ENCODE results near the gene ELOA2.
A peak's percentile ranks its signal among the peaks of the same experiment; 100 is the strongest.
"Not testable (repeated sequence)": the region's sequence is repeated elsewhere in the genome, so short reads cannot be mapped to it uniquely, and the experiment has no call there.

The ELOA2 gene, protein sequence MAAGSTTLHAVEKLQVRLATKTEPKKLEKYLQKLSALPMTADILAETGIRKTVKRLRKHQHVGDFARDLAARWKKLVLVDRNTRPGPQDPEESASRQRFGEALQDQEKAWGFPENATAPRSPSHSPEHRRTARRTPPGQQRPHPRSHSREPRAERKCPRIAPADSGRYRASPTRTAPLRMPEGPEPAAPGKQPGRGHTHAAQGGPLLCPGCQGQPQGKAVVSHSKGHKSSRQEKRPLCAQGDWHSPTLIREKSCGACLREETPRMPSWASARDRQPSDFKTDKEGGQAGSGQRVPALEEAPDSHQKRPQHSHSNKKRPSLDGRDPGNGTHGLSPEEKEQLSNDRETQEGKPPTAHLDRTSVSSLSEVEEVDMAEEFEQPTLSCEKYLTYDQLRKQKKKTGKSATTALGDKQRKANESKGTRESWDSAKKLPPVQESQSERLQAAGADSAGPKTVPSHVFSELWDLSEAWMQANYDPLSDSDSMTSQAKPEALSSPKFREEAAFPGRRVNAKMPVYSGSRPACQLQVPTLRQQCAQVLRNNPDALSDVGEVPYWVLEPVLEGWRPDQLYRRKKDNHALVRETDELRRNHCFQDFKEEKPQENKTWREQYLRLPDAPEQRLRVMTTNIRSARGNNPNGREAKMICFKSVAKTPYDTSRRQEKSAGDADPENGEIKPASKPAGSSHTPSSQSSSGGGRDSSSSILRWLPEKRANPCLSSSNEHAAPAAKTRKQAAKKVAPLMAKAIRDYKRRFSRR

GRCh38 chr18:47035156-47035671, at the start of gene ELOA2:
Gene ELOA2, minus strand, starts transcription at chr18:47035621. Its CDS starts 357 bp downstream, at chr18:47035264.
- no peak for DNase-seq (ENCODE audit: low spot score)

DNA sequence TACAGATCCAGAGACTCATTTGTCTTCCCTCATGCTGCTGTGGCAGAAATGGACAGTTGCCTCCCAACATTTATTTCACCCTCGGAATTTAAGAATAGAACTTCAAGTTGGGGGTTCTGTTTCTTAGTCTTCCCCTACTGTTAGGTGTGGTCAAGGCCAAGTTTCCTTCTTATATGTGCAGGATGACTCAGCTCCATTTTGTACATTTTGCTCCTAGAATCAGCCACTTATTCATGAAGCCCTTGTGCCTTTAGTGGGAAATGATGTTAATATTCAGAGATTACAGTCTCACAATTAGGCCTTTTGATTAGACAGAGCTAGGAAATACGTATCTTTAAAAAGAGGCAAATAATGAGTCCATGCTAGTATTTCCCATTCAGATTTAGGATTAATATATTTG, 46.2 kb upstream of the ELOA2 start:
- DNase-seq (ENCODE audit: low spot score): no peak

GRCh38 chr18:47080872-47081271, 45.5 kb upstream of the ELOA2 start:
- DNase-seq (ENCODE audit: low spot score): no peak

- DNase-seq (ENCODE audit: low spot score): no peak
Observed at GRCh38 chr18:47077111-47077510, 41.7 kb upstream of the ELOA2 start.

GRCh38 chr18:47075098-47075883, 39.9 kb upstream of the ELOA2 start:
- peak; percentile 64 for DNase-seq (ENCODE audit: low spot score)

DNA sequence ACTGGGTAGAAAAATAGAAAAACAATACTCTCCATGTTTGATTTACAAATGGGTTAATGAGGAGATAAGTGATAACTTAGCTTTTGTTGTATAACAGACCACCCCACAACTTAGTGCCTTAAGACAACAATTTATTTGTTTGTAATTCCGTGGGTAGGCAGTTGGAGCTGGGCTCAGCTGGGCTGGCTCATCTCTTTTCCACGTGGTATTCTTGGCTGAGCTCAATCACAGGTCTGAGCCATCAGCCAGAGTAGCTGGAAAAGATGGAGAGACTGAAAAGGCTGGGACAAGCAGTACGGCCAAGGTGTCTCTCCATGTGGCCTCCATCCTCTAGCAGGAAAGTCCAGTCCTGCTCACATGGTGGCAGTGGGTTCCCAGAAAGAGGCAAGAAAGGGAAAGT, 32.2 kb upstream of the ELOA2 start:
- DNase-seq (ENCODE audit: low spot score): no peak

GRCh38 chr18:47063096-47063495, 27.7 kb upstream of the ELOA2 start:
- DNase-seq (ENCODE audit: low spot score): no peak

GRCh38 chr18:47062471-47062870, 27.1 kb upstream of the ELOA2 start:
- no peak for DNase-seq (ENCODE audit: low spot score)

DNA sequence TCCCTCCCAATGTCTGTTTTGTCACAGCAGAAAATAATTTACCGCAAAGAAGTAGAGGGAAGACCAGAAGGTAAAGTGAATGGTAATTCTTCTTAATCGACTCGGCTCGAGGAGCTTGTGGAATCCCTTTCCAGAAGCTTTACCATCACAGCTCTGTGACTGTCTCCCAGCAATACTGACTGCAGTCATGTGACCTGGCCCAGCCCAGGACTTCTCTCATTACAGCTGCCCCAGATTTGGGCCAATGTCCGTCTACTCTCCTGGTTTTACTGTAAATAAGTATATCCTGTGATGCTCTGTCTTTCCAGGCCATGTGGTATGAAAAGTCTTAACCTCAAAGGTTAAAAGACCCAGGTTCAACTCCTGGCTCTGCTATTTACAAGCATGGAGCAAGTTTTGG, 18.9 kb upstream of the ELOA2 start:
- no peak for DNase-seq (ENCODE audit: low spot score)

- peak; percentile 22 for DNase-seq (ENCODE audit: low spot score)
Observed at GRCh38 chr18:47050468-47050867, 15.0 kb upstream of the ELOA2 start.

GRCh38 chr18:47040982-47041381, 5.6 kb upstream of the ELOA2 start:
- DNase-seq (ENCODE audit: low spot score): no peak

GRCh38 chr18:47036927-47037578, 1.6 kb upstream of the ELOA2 start:
- DNase-seq (ENCODE audit: low spot score): no peak

GRCh38 chr18:47036298-47036874, 965 bp upstream of the ELOA2 start:
- no peak for DNase-seq (ENCODE audit: low spot score)

GRCh38 chr18:47034591-47034990, 830 bp downstream of the ELOA2 start:
- DNase-seq (ENCODE audit: low spot score): not testable (repeated sequence)

DNA sequence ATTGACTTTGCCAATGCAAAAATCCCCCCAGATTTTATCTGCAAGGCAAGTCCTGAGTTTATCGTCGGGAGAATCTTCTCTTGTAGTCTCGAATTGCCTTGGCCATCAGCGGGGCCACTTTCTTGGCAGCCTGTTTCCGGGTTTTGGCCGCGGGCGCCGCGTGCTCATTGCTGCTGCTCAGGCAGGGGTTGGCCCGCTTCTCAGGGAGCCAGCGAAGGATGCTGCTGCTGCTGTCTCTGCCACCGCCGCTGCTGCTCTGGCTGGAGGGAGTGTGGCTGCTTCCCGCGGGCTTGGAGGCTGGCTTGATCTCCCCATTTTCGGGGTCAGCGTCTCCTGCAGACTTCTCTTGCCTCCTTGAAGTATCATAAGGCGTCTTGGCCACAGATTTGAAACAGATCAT, 2.5 kb downstream of the ELOA2 start:
- no peak for DNase-seq (ENCODE audit: low spot score)

DNA sequence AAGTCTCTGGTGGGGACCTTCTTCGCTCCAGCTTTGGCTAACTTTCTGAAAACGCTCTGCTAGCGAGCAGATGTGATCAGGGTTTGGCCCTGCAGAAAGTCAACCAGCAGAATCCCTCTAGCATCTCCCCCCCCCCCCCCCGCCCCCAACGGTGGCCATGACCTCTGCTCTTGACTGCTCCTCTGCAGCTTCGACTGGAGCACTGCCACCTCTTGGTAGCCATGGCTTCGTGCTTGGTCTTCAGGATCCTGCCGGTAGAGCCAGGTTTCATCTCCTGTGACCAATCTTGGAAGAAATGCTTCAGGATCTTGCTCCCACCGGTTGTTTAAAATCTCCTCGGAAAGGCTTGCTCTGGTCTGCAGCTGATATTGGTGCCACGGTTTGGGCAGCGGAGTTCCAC, 4.5 kb downstream of the ELOA2 start:
- not testable (repeated sequence) for DNase-seq (ENCODE audit: low spot score)

DNA sequence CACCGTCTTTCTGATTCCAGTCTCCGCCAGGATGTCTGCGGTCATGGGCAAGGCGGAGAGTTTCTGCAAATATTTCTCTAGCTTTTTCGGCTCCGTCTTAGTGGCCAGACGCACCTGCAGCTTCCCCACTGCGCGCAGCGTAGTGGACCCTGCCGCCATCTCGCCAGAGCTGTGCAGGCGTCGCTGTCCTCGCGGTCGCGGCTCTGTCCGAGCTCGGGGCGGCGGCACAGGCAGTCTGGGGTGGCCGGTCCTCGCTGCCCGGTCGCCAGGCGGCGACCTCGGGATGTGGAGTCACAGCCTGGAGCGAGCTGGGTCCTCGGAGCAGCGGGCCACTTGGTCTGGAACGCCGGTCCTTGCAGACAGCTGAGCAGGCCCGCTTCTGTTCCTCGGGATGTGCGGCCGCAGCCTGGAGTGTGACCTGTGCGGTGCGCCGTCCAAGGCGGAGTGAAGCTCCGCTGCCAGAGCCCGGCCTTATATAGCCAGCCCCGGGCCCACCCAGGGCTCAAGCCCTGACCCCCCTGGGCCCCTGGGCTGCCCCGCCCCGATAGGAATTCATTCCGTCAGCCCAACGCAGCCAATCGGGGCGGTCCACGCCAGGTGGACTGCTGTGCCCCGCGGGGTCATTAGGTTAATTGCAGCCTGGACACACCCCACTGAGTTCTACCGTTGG, 5.6 kb downstream of the ELOA2 start:
- DNase-seq (ENCODE audit: low spot score): not testable (repeated sequence)

DNA sequence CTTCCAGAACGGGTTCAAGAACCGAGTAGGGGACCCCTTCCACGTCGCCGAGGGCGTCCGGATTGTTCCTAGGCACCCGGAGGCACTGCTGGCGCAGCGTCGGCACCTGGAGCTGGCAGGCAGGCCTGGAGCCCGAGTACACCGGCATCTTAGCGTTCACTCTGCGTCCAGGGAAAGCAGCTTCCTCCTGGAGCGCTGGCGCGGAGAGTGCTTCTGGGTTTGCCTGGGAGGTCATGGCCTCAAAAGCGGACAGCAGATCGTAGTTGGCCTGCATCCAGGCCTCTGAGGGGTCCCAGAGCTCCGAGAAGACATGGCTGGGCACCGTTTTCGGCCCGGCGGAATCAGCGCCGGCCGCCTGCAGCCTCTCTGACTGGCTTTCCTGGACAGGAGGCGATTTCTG, 6.7 kb downstream of the ELOA2 start:
- not testable (repeated sequence) for DNase-seq (ENCODE audit: low spot score)

- DNase-seq (ENCODE audit: low spot score): not testable (repeated sequence)
Observed at GRCh38 chr18:47025557-47026174, 9.8 kb downstream of the ELOA2 start.

DNA sequence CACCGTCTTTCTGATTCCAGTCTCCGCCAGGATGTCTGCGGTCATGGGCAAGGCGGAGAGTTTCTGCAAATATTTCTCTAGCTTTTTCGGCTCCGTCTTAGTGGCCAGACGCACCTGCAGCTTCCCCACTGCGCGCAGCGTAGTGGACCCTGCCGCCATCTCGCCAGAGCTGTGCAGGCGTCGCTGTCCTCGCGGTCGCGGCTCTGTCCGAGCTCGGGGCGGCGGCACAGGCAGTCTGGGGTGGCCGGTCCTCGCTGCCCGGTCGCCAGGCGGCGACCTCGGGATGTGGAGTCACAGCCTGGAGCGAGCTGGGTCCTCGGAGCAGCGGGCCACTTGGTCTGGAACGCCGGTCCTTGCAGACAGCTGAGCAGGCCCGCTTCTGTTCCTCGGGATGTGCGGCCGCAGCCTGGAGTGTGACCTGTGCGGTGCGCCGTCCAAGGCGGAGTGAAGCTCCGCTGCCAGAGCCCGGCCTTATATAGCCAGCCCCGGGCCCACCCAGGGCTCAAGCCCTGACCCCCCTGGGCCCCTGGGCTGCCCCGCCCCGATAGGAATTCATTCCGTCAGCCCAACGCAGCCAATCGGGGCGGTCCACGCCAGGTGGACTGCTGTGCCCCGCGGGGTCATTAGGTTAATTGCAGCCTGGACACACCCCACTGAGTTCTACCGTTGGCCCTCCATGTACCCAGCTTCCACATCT, 11.5 kb downstream of the ELOA2 start:
- DNase-seq (ENCODE audit: low spot score): not testable (repeated sequence)
